AG08396 (cell line): ENCODE results near the gene ADD2.

Experiments used
- DNase-seq: peaks from one replicate; pipeline ENCODE4 v3.0.0; 2012; ENCODE audit warnings: low spot score, mixed read lengths

Gene ADD2

DNA sequence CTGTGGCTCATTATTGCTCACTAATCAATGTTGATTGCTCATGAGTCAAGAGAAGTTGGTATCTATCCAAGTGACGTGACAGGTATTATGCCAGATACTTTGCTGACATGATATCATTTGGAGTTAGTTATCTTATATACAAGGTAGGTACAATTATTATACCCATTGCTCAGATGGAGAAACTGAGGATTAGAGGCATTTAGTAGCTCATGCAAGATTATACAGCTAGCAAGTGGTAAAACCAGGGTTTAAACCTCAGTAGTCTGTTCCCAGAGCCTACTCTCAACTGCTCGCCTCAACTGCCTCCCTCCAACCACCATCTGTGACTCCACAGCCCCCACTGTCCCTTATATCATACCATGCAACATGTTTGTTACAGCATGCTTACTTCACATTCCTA lies 16.3 kb upstream of the ADD2 start:
- no peak for DNase-seq

DNA sequence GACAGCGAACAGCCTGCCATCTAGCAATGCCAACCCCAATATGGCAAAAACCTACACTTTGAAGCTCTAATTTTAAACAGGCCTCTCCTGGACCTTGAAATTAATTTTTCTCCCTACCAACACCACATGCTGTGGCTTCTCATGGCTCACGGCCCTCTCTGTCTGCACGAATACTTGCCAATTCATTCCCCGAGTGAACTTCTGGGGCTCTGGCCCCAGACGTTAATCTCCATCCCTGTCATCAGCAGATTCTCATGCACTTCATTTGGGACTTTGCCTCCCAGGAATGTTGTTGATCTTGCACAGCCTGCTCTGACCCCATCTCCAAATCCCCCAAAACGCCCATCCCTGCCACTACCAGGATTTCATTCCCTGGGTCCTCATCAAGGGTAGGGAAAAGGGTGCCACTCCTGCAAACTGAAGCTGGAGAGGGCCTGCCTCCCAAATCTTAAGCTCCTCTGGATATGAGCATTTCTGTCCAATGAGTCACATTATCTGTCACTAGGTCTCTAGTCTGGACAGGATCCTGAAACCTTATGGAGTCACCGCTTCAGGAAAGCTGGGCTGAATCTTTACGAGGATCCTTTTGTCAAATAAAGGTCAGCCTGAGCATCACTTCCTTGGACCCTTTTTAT lies 12.0 kb upstream of the ADD2 start:
- peak; percentile 30 for DNase-seq

DNA sequence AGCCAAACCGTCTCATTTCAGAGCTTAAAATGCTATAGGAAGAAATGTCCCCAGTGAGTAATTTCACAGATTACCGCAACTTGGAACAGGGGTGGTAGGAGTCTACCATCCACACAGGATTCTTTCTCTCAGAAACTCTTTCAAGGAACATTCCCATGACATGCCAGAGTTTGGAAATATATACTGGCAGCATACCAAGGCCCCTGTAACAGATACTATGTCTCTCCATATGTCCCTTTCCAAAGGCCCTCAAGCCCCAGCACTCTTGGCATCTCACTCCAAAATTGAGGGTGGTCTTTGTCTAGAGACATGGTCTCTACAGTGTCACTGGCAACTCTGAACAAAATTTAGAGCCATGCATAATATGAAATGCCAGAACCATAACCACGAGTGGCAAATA lies 11.5 kb upstream of the ADD2 start:
- DNase-seq: no peak

DNA sequence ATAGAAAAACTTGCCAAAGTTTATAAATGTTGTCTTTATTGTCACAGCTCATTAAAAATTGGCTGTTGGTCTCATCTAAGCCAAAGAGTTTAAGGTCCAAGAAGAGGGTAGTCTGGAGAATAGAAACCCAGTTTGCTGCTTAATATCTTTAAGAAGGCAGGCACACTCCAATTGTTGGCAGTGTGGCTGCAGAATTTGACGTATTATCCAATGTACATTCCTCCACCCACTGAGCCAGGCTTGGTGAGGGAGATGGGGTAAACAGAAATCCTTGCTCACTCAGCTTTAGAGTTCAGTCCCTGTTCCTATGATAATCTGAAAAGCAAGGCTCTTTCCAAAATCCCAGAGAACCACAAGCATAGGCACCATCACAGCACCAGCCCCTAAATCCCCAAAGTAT lies 10.7 kb upstream of the ADD2 start:
- DNase-seq: no peak

DNA sequence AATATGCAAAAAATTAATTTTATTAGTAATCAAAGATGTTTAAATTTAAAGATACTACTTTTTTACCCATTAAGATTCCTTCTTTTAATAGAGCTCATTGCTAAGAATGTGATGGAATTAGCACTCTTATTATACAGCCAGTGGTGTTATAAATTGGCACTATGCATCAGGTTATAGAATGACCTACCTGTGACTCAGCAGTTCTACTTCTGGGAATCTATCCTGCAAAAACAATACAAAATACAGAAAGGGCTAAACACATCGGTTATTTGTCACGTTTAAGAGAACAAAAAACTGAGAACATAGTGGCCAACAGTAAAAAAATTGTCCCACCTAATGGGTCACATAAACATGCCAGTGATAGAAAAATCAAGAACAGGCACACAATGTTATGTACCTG lies 9.4 kb upstream of the ADD2 start:
- DNase-seq: no peak

DNA sequence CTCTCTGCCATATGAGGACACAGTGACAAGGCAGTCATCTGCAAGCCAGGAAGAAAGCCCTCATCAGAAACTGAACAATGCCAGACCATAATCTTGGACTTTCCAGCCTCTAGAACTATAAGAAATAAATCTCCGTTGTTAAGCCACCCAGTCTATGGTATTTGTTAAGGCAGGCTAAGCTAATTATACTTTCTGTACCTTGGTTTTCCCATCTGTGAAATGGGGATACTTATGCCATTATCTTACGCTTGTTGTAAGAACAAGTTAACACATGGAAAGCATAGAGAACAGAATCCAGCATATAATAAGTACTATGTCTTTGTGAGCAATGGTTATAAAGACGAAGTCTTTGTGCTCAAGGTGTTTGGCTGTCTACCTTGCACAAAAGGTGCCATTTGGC lies 8.3 kb upstream of the ADD2 start:
- DNase-seq: no peak

DNA sequence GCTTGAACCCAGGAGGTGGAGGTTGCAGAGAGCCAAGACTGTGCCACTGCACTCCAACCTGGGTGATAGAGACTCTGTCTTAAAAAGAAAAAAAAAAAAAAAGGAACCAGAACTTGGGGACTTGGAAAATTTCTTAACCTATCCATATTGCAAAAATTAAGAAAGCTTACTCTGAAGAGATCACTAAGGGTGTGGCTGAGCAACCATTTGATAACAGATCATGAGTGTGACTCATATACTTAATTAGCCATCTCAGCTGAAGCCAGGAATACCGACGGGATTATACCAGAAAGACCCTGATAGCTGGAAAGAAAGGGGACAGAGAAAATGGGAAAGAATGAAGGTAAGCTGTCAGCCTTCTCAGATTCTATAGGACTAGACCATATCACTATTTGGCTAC lies 7.1 kb upstream of the ADD2 start:
- no peak for DNase-seq

DNA sequence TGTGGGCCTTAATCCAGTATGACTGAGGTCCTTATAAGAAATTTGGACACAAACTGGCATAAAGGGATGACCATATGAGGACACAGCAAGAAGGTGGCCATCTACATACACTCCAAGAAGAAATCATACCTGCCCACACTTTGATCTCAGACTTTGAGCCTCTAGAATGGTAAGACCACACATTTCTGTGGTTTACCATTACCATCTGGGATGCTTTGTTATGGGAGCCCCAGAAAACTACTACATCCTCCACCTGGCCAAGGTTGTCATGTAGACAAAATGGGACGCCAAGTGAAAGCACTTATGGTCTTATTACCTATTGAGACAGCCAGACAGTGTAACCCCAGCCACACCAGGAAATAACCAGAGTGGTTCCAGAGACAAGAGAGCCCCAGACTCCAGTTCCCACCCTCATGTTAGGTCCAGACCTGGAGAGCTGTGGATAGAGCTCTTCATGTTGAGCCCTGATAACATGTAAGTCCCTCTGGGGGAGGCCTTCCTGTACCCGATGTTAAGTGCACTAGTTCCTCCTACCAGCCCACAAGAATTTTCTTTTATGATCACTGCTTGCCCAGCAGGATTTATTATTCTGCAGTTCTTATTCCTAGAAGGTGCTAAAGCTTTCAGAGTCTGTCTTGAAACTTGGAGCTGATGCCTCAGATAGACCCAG lies 4.6 kb upstream of the ADD2 start:
- no peak for DNase-seq

DNA sequence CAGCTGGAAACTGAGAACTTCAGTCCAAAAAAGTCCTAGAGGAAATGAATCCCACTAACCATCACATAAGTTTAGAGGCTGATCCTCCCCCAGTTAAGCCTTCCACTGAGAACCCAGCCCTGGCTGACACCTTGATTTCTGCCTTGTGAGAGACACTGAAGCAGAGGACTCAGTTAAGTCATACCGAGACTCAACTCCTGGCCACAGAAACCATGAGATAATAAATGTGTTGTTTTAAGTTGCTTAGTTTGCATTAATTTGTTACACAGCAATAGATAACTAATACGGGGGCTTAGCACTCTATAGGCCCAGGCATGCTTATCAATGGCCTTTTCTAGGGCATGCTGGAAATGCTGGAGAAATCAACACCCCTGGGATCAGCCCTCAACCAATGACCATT lies 3.4 kb upstream of the ADD2 start:
- DNase-seq: no peak

DNA sequence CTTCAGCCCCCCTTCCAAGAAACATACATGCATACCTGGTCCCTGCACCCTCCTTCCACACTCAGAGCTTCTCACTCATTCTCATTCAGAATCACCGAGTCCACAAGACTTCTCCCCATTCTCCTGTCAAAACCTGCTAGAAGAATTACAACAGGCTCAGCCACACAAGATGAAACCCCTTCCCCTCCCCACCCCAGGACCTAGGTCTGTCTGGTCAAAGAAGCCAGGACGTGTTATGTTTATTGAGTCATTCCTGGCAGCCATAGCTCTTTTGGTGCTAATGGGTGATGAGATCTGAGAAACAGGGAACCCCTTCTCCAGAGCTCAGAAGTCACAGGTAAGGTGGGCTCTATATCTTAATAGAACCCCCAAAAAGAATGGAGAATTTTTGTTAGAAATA lies 1.4 kb upstream of the ADD2 start:
- no peak for DNase-seq

DNA sequence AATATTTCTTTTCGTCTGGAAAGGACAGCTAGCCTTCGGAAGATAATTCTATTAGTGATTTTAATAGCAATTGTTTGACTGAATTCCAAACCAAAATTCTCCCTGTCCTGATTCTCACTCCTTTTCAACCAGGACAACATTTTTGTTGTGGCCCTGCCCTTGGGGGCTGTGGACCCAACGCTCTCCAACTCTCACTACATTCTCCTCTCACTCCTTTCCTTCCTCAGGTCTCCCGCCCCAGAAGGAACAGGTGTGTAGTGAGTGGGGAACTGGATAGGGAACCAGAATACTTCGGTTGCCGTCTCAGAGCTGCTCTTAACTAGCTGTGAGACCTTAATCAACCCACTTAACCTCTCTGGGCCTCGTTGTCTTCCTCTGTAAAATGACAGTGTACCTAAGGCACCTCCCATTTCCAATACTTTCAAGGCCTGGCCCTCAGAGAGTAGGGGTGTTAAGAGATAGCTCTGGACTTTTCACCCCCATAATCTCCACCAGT lies 638 bp upstream of the ADD2 start:
- no peak for DNase-seq

DNA sequence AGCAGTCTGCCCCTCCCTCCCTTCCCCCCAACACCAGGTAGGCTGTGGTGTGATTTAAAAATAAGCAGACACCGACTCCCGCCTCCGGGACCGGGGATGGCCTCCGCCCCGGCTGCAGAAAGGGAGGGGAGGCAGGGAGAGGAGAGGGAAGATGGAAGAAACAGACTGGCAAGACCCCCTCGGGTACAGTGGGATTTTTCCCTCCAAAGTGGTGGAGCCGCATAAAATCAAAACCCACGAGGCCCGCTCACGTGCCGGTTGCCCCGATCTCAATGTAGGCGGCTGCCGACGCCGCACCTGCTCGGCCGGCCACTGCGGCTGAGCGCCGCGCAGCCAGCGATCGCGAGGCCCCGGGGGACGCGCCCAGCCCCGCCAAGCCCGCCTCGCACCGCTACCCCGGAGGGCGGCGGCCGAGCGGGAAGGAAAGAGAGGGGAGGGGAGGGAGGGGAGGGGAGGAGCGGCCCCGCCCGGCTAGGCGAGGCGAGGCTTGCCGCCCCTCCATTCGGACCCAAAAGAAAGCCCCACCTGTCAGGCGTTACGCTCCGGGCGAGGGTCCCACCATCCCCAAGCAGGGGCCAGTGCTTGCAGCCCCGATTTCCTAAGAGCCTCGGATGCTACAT lies 811 bp downstream of the ADD2 start:
- no peak for DNase-seq

DNA sequence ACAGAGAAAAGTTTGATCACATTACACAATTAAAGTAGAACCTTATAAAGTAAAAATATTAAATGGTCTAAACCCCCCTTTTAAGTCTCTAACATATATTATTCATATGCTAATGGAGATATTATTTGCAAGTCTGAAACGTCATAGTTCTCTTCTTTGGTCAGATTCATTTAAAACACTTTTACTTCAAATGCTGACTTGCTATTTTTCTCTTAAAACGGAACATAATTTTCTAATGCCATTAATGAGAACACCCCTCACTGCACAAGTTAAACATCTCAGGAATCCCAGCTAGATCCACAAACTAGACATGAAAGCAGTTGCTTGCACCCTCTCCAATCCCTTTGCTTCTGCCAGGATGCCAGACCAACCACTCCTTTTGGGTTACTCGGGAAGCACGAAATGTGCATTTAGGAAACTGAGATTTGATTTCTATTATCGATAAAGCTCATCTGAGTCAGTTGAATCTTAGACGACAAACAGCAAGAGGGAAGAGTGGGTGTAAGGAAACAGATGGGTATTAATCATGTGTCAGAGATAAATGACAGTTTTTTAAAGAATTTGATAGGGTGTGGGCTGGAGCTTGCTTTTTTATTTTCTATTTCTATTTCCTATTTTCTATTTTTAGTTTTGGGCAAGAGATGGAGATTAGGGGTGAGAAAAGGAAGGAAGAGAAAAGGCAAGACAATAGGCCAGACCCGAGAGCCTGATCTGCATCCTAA lies 1.5 kb downstream of the ADD2 start:
- no peak for DNase-seq

DNA sequence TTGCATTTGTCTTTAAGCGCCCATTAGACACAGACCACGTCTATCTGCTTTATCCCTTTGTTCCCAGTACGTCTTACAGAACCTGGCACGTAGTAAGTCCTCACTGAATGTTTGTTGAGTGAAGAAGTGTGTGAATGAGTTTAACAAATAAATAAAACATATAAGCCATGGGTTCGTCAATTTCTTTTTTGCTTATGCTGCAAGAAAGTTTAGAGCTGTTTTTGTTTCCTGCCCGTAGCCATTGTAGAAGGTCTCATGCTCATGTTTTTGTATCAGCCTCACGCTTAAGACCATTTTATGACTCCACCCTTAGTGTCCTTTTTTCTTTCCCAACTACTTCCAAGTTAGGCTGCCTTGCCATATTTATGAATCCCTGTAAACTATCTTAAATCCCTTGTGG lies 2.5 kb downstream of the ADD2 start:
- DNase-seq: no peak

DNA sequence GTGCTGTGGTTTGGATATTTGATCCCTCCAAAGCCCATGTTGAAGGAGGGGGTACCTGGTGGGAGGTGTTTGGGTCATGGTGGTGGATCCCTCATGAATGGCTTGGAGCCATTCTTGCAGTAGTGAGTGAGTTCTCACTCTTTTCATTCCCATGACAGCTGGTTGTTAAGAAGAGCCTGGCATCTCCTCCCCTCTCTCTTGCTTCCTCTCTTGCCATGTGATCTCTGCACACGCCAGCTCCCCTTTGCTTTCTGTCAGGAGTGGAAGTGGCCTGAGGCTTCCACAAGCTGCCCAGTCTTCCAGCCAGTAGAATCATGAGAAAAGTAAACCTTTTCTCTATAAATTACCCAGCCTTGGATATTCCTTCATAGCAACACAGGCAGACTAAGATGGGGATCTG lies 8.6 kb downstream of the ADD2 start:
- no peak for DNase-seq

DNA sequence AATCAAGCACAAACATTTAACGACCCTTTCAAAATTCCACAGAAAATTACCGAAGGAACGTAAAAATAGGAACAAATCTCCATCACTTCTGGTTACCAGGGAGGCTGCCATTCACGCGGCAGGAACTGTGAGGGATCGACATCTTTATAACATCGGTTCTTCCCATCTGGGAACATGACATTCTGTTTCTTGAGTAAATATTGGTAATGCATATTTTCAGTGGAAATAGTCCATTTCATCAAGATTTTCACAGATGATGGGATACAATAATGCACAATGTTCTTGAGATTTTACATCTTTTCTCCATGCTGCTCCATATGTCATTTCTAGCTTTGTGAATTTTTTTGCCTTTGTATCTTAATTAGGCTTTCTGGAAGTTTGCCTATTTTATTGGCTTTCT lies 10.0 kb downstream of the ADD2 start:
- no peak for DNase-seq

DNA sequence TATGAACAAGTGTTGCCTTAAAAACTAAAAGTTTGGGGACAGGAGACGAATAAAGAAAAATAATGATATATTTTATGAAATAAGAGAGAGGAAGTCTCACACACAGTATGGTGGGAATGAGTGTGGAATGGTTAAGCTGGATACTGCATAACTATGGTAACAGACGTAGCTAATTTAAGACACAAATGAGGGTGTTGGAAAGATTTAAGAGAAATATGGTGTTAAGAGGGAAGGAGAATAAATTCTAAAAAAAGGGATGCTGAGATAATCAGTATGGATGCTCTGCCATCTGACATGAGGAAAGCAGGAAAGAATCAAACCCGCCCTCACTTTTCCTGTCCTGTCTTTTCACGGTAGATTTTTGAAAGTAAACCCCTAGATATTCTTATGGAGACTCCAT lies 10.6 kb downstream of the ADD2 start:
- no peak for DNase-seq

DNA sequence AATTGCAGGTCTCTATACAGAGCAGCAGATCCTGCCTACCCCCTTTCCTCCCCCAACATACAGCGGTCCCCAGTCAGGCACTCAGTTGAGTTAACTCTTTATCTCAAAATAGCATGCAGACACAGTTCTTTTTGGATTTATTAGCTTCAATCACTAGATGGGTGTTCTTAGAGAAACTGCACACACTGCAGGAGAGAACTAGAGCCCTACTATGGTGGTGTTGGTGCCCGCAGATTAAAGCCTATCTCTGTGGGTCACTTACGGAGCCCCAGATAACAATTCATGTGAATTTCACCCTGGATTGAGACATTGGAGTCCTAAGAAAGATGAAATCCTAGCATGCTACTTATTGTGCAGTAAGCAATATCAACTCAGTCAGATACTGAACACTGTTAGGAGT lies 11.9 kb downstream of the ADD2 start:
- no peak for DNase-seq

DNA sequence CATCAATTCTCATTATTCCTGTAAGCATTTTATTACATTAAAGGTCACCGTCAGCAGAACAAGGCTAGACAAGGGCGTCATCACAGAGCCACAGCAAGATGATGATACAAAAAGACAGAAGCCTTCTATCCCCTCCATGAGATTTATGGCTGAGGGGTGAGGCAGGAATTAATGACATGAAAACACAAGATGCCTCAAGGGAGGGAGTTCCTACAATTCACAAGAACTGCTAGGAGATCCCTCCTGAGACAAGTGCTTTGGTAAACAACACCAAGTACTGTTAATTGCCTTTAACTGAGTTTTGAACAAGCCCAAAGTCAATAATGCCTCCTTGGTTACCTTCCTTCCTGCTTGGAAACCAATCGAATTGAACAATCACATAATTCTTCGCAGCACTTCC lies 14.1 kb downstream of the ADD2 start:
- DNase-seq: no peak

DNA sequence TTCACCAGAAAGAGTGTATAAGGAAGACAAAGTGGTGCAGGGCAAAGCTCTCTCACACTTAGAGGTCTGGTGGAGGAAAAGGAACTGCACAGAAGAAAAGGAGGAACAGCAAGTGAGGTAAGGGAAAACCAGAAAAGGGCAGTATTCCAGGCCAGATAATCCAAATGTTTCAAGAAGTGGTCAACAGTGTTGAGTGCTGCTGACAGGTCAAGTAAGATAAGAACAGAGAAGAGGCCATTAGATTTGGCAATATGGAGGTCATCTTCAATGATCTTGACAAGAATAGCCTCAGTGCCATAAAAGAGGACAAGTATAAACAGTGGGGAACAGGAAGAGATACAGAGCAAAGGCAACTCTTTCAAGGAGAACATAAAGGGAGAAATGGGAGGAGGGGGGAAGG lies 15.0 kb downstream of the ADD2 start:
- DNase-seq: no peak

DNA sequence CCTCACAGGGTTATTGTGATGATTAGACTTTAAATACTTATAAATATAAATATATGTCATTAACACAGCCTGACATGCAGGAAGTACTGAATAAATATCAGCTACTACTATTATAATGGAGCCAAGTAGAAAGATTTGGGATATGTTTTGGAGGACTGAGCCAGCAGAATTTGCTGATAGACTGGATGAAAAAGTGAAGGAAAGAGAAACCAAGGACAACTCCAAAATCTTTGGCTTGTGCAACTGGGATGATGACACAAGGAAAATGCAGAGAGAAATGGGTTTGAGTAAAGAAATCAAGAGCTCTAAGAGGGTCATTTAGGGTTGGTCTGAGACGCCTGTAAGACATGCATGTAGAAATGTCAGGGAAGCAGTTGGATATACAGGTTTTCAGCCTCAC lies 15.6 kb downstream of the ADD2 start:
- no peak for DNase-seq

DNA sequence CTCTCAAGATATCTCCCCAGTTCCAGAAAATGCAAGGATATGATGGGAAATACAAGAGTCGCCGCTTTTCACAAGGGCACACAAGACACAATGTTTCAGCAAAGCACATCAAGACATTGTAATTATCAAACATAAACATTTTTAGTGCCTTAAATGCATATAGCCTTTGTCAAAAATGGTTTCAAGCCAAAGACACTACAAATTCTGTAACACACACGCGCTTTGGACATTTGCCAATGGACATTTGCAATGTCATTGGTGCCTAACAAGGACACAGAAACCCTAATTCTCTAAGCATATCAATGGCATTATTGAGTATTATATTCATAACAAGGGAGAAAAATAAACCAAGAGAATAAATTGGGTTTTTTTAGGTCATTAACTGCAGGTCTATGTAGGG lies 16.1 kb downstream of the ADD2 start:
- DNase-seq: no peak

DNA sequence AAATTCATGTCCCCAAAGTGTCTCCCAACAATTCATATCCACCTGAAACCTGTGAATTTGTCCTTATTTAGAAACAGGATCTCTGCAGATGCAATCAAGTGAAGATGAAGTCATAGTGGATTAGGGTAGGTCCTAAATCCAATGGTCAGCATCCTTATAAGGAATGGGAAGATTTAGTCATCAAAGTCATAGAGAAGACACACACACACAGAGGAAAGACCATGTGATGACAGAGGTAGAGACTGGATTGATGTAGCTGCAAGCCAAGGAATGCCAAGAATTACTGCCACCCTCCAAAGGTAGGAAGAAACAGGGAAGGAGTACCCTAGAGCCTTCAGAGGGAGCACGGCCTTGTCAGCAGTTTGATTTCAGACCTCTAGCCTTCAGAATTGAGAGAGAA lies 17.7 kb downstream of the ADD2 start:
- no peak for DNase-seq
